T-cell (primary cell): ENCODE results near the gene PIGR. TPM values are rescaled to one million over a fixed set of nuclear protein-coding genes. Genes with fewer than 3 reads are reported as not detected.
A peak's percentile ranks its signal among the peaks of the same experiment; 100 is the strongest.

Source experiments
- ATAC-seq, 4 experiments: fragments of 200-7000 bp in 3 of 4; fragments of 150-1000 bp in 1 of 4; cut with Tn5 transposase; replicated peaks in 1 of 4; 1 replicate in 3 of 4; 2 replicates in 1 of 4; pipeline ENCODE4 v1.10.0; 2021; ENCODE audit warnings: moderate library complexity in 3 of 4, mild to moderate bottlenecking in 2 of 4, moderate number of reproducible peaks in 1 of 4
- CTCF ChIA-PET, 2 donors: fragments of 300-600 bp; sonication (Branson Sonifier 250); formaldehyde crosslinking; loops; one replicate each; lab custom pipeline; 2022; ENCODE audit warnings: antibody characterized with exemption in 2 of 2; lab: Charles Lee
- POLR2A ChIA-PET, 2 donors: fragments of 300-600 bp; sonication (Branson Sonifier 250); formaldehyde crosslinking; loops; one replicate each; lab custom pipeline; 2022; ENCODE audit warnings: antibody characterized with exemption in 2 of 2; lab: Charles Lee
- DNase-seq, 35 experiments: peaks; one replicate each; pipeline versions ENCODE4 v3.0.0 to v3.0.0-alpha.2; 2013 to 2023
- H3K27ac ChIP-seq: one replicate; pipeline ENCODE4 v1.5.1; 2013; ENCODE audit warnings: low read length
- H3K27me3 ChIP-seq, 2 experiments: replicated peaks in 1 of 2; 1 replicate in 1 of 2; 2 replicates in 1 of 2; pipeline versions ENCODE4 v1.6.1 to v1.7.0; 2013; ENCODE audit warnings: low read length in 1 of 2, mixed read lengths in 1 of 2; ENCODE audit not compliant: control insufficient read depth in 2 of 2, insufficient read depth in 2 of 2; ENCODE audit errors: extremely low read depth in 1 of 2
- H3K36me3 ChIP-seq, 2 donors: 1 replicate in 1 of 2; 2 replicates in 1 of 2; pipeline versions ENCODE4 v1.6.1 to v1.7.0; 2013; ENCODE audit warnings: low read length in 1 of 2; ENCODE audit not compliant: control insufficient read depth in 2 of 2, insufficient read depth in 1 of 2; ENCODE audit errors: extremely low read depth in 1 of 2
- H3K4me1 ChIP-seq, 2 experiments: 1 replicate in 1 of 2; 2 replicates in 1 of 2; pipeline versions ENCODE4 v1.6.1 to v1.7.0; 2013; ENCODE audit warnings: low read length in 2 of 2, mixed read lengths in 1 of 2; ENCODE audit not compliant: insufficient read depth in 2 of 2, control insufficient read depth in 1 of 2; ENCODE audit errors: extremely low read depth in 1 of 2
- H3K4me3 ChIP-seq, 2 donors: 1 replicate in 1 of 2; 2 replicates in 1 of 2; pipeline versions ENCODE4 v1.5.1 to v1.7.0; 2013; ENCODE audit warnings: mild to moderate bottlenecking in 2 of 2, low read length in 1 of 2, moderate library complexity in 1 of 2; ENCODE audit not compliant: control insufficient read depth in 1 of 2; ENCODE audit errors: extremely low read depth in 1 of 2
- H3K9me3 ChIP-seq: 2 replicates; pipeline ENCODE4 v1.7.0; 2013
- H3K27ac Mint-ChIP-seq, 2 donors: one replicate each; pipeline ENCODE4 v1.8.0; 2020 to 2021; ENCODE audit warnings: mild to moderate bottlenecking in 2 of 2, mixed read lengths in 2 of 2
- H3K27me3 Mint-ChIP-seq, 2 donors: one replicate each; pipeline ENCODE4 v1.8.0; 2021 to 2022; ENCODE audit warnings: mixed read lengths in 2 of 2
- H3K36me3 Mint-ChIP-seq: one replicate; pipeline ENCODE4 v1.8.0; 2021; ENCODE audit warnings: mixed read lengths
- H3K4me1 Mint-ChIP-seq, 3 donors: one replicate each; pipeline ENCODE4 v1.8.0; 2020 to 2022; ENCODE audit warnings: mixed read lengths in 3 of 3, mild to moderate bottlenecking in 1 of 3
- H3K4me3 Mint-ChIP-seq, 3 donors: one replicate each; pipeline ENCODE4 v1.8.0; 2020 to 2022; ENCODE audit warnings: mild to moderate bottlenecking in 3 of 3, mixed read lengths in 3 of 3, moderate library complexity in 3 of 3
- H3K9me3 Mint-ChIP-seq, 3 donors: one replicate each; pipeline ENCODE4 v1.8.0; 2020 to 2022; ENCODE audit warnings: mixed read lengths in 3 of 3
- WGBS: methylation state at CpG from one replicate; pipeline ENCODE4 v1.1.5; 2013; ENCODE audit warnings: missing lambda C conversion rate; ENCODE audit not compliant: insufficient coverage; 5-methylcytosine and 5-hydroxymethylcytosine counted together
- total RNA-seq, 35 experiments: library from RNA in 6 of 35; stranded (reverse) in 6 of 35; fragments of 120-200 nt in 1 of 35; gene quantifications; one replicate each; pipeline versions ENCODE4 v1.2.1 to v1.2.4 and lab custom pipeline; 2013 to 2026

Gene PIGR
- total RNA-seq, 5 donors from 2014 or later (not counting 1 experiment from before 2014, with no cell fraction given) = 2.7 to 6.7 (median 3.2) TPM; not detected in 2

DNA sequence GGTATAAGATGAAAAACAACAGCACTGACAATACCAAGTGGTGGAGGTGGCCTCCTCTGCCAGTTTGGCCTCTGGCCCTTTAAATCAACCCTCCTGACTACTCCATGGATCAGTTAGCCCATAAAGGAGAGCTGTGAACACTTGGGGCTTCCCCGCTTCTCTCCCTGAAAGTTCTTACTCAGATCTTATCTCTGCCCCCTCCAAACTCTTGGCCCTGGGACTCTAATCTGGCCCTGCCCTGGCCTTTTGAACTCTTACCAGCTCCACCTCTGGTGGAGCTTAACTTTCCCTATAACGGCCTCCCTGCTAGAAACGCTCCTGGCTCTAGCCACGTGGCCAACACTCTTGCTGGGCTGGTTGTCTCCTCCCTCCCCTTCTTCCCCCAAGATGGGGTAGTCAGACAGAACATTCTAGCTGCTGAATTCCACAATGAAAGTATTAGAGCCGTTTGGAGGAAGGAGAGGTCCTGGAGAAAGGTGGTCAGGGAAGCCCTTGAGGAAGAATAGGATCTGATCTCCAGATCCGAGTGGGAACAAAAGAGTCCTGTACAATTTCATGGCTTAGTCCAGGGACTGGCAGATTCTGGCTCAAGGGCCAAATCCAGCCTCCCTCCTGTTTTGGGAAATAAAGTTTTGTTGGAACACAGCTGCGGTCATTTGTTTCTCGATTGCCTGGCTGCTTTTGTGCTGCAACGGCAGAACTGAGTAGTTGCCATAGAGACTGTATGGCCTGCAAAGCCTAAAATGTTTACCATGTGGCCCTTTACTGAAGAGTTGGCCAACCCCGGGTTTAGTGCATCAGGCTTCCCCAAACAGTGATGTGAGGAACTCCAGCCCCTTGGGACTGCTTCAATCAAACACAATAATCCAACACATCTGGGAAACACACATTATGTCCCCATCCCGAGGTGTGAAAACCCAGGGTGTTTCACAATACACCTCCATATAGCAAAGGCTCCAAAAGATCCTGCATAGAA, 9.5 kb upstream of the PIGR start:
- Mint-ChIP-seq H3K27me3 (no peaks in the 10 kb centered on the region), H3K4me3 (no peak overlapping the region), H3K36me3 (no peaks in the 10 kb centered on the region), H3K27ac (no peak overlapping the region), H3K9me3 (no peaks in the 10 kb centered on the region), H3K4me1 (peaks cover 0 to 6% (median 3%) of the 10 kb centered on the region in 3 donors)
- H3K36me3 ChIP-seq = no peaks in the 10 kb centered on the region
- no peaks in the 10 kb centered on the region for H3K9me3 ChIP-seq
- 70% methylated on average over 7 of the region's 11 CpGs for WGBS
- no peaks in the 10 kb centered on the region for H3K4me1 ChIP-seq
- H3K4me3 ChIP-seq = no peak overlapping the region
- H3K27me3 ChIP-seq = no peaks in the 10 kb centered on the region
- no peak for ATAC-seq
- CTCF ChIA-PET = no interaction called here
- no peak overlapping the region for H3K27ac ChIP-seq
- POLR2A ChIA-PET = interaction anchor here in 1 of 2 donors (0.7 kb wide), 1 partner anchor 10 kb away, joined by 3 read pairs; no protein-coding TSS in a partner anchor
- no peak for DNase-seq

DNA sequence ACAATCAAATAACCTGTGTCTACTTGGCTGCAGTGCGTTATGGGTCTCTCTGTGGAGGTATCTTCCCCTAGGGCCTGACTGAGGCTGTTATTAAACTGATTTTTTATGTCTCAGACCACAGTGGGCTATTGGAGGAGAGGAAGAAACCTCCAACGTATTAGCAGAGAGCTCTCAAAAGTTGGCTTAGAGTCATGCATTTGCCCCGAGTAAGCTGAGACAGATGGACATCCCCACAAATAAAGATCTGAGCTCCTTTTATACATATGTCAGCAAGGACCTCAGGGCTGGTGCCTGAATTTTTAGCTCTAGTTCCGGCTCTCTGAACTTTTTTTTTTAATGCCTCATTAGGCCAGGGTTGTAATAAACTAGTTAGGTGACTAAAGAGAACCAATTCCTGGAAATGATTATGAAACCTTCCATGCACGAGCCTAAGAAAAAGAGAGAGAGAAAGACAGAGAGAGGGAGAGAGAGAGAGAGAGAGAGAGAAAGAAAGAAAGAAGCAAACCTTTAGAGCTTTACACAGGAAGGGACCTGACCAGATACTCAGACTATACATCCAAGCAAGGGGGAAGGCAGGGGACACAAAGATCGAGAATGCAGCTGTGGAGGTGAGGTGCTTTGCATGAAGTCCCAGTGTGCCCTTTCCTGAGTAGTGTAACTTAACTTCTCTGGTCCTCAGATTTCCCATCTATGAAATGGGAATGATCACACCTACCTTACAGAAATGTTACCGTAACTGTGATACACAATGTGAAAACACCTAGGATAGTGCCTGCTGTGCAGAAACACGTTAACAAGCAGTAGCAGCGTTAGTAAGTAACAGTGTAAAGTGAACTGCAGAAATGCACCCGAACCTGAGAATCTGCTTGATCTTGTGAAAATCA, 8.4 kb upstream of the PIGR start:
- ChIA-PET POLR2A (interaction anchor here in 1 of 2 donors (0.6 kb wide), 1 partner anchor 11 kb away, joined by 3 read pairs; no protein-coding TSS in a partner anchor), CTCF (interaction anchor here in 1 of 2 donors (1.1 kb wide), 1 partner anchor 410 kb away, joined by 4 read pairs; no protein-coding TSS in a partner anchor)

DNA sequence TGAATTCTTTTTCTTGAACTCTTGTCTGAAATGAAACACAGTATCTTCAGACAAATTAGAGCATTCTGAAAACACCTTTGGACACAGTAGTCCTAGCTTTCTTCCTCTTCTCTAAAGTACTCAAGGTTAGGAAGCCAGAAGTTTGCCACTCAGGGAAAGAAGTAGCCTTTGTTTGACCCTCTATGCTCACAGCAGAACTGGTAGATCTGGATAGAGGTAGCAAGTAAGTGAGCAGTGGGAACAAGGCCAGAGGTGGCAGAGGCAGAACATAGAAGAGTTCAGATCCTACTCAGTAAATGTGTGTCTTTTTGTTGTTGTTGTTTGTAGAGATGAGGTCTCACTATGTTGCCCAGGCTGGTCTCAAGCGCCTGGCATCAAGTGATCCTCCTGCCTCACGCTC, 7.4 kb upstream of the PIGR start:
- 89% methylated on average over 2 of the region's 2 CpGs for WGBS
- ATAC-seq (no peak), DNase-seq (no peak)
- Histone ChIP-seq H3K9me3 (no peaks in the 10 kb centered on the region), H3K27ac (no peak overlapping the region), H3K27me3 (no peaks in the 10 kb centered on the region), H3K4me3 (no peak overlapping the region), H3K36me3 (no peaks in the 10 kb centered on the region), H3K4me1 (no peaks in the 10 kb centered on the region)
- Mint-ChIP-seq H3K4me1 (peaks cover 0 to 6% (median 3%) of the 10 kb centered on the region in 3 donors), H3K36me3 (peaks cover 4% of the 10 kb centered on the region), H3K27me3 (no peaks in the 10 kb centered on the region), H3K9me3 (peaks cover 0 to 4% (median 0%) of the 10 kb centered on the region in 3 donors), H3K27ac (no peak overlapping the region), H3K4me3 (no peak overlapping the region)
- CTCF ChIA-PET = no interaction called here
- POLR2A ChIA-PET = no interaction called here

More for the DNA sequence above, 8.4 kb upstream of the PIGR start:
- Mint-ChIP-seq H3K4me1 (peaks cover 0 to 6% (median 3%) of the 10 kb centered on the region in 3 donors), H3K9me3 (peaks cover 0 to 4% (median 0%) of the 10 kb centered on the region in 3 donors), H3K4me3 (no peak overlapping the region), H3K27ac (peak overlapping the region in 1 of 2 donors; percentile 16), H3K27me3 (no peaks in the 10 kb centered on the region), H3K36me3 (peaks cover 4% of the 10 kb centered on the region)
- H3K9me3 ChIP-seq = no peaks in the 10 kb centered on the region
- no peak overlapping the region for H3K27ac ChIP-seq
- H3K36me3 ChIP-seq = no peaks in the 10 kb centered on the region
- ATAC-seq (no peak), DNase-seq (no peak)
- H3K27me3 ChIP-seq = no peaks in the 10 kb centered on the region
- H3K4me1 ChIP-seq = no peaks in the 10 kb centered on the region
- WGBS = 93% methylated on average over 4 of the region's 10 CpGs
- H3K4me3 ChIP-seq = no peak overlapping the region

DNA sequence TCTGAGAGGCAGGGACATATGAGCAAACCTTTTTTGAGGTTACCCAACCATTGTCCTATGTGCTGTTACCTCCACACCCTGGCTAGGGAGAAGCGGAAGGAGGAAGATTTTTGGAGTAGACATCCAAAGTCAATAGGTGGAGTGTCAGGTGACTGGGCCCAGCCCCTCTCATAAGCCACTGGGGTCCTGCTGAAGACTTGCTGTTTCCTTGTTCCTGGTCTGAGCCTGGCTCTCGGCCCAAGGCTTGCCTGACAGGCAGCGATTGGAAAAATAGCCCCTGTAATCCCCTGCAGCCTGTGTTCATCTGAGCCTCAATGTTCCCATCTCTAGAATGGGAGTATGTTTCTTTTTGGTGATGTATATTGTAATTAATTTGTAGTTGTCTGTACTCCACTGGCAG, 6.9 kb upstream of the PIGR start:
- no peak for ATAC-seq

DNA sequence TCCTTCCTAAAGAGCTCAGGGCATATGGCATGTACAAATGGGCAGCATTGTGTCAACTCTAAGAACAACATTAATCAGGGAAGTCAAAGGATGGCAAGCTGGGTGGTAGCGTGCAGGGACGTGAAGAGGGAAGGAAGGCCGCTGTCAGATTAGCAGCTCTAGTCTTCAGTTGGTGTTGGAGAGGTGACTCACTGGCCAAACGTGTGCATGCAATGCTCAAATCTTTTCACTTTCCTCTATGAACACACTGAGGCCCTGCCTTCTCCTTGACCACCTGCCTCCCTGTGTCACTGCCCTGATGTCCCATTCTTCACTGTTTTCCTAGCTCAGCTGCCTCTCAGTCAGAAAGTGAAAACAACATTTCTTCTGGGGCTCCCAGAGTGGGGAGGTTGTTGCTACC, 5.9 kb upstream of the PIGR start:
- no peak overlapping the region for H3K4me3 Mint-ChIP-seq
- peaks cover 4% of the 10 kb centered on the region for H3K36me3 Mint-ChIP-seq

More for the DNA sequence above, 6.9 kb upstream of the PIGR start:
- Histone ChIP-seq H3K27me3 (no peaks in the 10 kb centered on the region), H3K4me1 (no peaks in the 10 kb centered on the region), H3K36me3 (no peaks in the 10 kb centered on the region), H3K9me3 (no peaks in the 10 kb centered on the region), H3K4me3 (no peak overlapping the region), H3K27ac (no peak overlapping the region)
- peaks cover 4% of the 10 kb centered on the region for H3K36me3 Mint-ChIP-seq
- H3K27me3 Mint-ChIP-seq = no peaks in the 10 kb centered on the region
- POLR2A ChIA-PET = no interaction called here
- H3K27ac Mint-ChIP-seq = no peak overlapping the region
- H3K4me1 Mint-ChIP-seq = peaks cover 0 to 6% (median 3%) of the 10 kb centered on the region in 3 donors
- CTCF ChIA-PET = interaction anchor here in 1 of 2 donors (0.7 kb wide), 1 partner anchor 387 kb away, joined by 3 read pairs; no protein-coding TSS in a partner anchor
- no peak for DNase-seq
- H3K9me3 Mint-ChIP-seq = peaks cover 0 to 4% (median 0%) of the 10 kb centered on the region in 3 donors
- H3K4me3 Mint-ChIP-seq = no peak overlapping the region
- 88% methylated on average over 1 of the region's 3 CpGs for WGBS

More for the DNA sequence above, 5.9 kb upstream of the PIGR start:
- Mint-ChIP-seq H3K27ac (no peak overlapping the region), H3K4me1 (peaks cover 0 to 6% (median 3%) of the 10 kb centered on the region in 3 donors), H3K9me3 (peaks cover 0 to 4% (median 0%) of the 10 kb centered on the region in 3 donors), H3K27me3 (no peaks in the 10 kb centered on the region)
- Histone ChIP-seq H3K4me1 (no peaks in the 10 kb centered on the region), H3K27ac (no peak overlapping the region), H3K27me3 (no peaks in the 10 kb centered on the region), H3K36me3 (no peaks in the 10 kb centered on the region), H3K9me3 (no peaks in the 10 kb centered on the region), H3K4me3 (no peak overlapping the region)
- no CpG with 5 or more reads among the region's 4 CpGs for WGBS
- DNase-seq = no peak
- ChIA-PET POLR2A (no interaction called here), CTCF (no interaction called here)
- ATAC-seq = no peak
